ENCODE results near the gene CPED1. TPM values are rescaled to one million over a fixed set of nuclear protein-coding genes. Genes with fewer than 3 reads are reported as not detected.

The CPED1 gene
- total RNA-seq, 1 experiment from 2014 or later = 0.44 TPM

DNA sequence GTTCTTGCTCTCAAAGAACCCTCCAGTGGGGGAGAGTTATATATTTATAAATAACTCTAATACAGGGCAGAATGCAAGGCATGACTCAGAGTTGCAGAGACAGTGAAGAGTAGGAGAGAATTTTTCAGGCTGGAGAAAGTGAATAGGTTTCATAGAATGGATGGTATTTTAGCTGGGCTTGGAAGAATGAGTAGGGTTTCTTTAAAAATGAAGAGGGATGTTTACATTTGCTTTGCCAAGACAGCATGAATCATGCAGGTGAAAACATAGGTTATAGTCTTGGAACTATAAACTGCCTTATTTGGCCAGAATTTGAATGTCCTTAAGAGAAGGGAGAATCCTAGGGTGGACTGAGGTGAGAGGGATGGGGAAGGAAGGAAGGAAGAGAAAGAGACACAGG lies 124.8 kb downstream of the CPED1 start (continued):
- TF ChIP-seq, protein P1, sequence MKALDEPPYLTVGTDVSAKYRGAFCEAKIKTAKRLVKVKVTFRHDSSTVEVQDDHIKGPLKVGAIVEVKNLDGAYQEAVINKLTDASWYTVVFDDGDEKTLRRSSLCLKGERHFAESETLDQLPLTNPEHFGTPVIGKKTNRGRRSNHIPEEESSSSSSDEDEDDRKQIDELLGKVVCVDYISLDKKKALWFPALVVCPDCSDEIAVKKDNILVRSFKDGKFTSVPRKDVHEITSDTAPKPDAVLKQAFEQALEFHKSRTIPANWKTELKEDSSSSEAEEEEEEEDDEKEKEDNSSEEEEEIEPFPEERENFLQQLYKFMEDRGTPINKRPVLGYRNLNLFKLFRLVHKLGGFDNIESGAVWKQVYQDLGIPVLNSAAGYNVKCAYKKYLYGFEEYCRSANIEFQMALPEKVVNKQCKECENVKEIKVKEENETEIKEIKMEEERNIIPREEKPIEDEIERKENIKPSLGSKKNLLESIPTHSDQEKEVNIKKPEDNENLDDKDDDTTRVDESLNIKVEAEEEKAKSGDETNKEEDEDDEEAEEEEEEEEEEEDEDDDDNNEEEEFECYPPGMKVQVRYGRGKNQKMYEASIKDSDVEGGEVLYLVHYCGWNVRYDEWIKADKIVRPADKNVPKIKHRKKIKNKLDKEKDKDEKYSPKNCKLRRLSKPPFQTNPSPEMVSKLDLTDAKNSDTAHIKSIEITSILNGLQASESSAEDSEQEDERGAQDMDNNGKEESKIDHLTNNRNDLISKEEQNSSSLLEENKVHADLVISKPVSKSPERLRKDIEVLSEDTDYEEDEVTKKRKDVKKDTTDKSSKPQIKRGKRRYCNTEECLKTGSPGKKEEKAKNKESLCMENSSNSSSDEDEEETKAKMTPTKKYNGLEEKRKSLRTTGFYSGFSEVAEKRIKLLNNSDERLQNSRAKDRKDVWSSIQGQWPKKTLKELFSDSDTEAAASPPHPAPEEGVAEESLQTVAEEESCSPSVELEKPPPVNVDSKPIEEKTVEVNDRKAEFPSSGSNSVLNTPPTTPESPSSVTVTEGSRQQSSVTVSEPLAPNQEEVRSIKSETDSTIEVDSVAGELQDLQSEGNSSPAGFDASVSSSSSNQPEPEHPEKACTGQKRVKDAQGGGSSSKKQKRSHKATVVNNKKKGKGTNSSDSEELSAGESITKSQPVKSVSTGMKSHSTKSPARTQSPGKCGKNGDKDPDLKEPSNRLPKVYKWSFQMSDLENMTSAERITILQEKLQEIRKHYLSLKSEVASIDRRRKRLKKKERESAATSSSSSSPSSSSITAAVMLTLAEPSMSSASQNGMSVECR (CRISPR knock-in tag; IDR thresholded peaks at IDR 0.05; ENCODE audit: borderline replicate concordance) = no peak
- TF ChIP-seq TEAD1 (CRISPR knock-in tag; IDR thresholded peaks at IDR 0.05) (no peak), SP1 (CRISPR knock-in tag; conservative IDR thresholded peaks at IDR 0.05) (no peak), ZNF138 (CRISPR knock-in tag; conservative IDR thresholded peaks at IDR 0.05) (no peak), GTF2I (CRISPR knock-in tag; conservative IDR thresholded peaks at IDR 0.05) (no peak), EMX1 (CRISPR knock-in tag; IDR thresholded peaks at IDR 0.05) (no peak), RELA (CRISPR knock-in tag; IDR thresholded peaks at IDR 0.05; ENCODE audit: borderline replicate concordance) (no peak)
- TF ChIP-seq, protein P2, sequence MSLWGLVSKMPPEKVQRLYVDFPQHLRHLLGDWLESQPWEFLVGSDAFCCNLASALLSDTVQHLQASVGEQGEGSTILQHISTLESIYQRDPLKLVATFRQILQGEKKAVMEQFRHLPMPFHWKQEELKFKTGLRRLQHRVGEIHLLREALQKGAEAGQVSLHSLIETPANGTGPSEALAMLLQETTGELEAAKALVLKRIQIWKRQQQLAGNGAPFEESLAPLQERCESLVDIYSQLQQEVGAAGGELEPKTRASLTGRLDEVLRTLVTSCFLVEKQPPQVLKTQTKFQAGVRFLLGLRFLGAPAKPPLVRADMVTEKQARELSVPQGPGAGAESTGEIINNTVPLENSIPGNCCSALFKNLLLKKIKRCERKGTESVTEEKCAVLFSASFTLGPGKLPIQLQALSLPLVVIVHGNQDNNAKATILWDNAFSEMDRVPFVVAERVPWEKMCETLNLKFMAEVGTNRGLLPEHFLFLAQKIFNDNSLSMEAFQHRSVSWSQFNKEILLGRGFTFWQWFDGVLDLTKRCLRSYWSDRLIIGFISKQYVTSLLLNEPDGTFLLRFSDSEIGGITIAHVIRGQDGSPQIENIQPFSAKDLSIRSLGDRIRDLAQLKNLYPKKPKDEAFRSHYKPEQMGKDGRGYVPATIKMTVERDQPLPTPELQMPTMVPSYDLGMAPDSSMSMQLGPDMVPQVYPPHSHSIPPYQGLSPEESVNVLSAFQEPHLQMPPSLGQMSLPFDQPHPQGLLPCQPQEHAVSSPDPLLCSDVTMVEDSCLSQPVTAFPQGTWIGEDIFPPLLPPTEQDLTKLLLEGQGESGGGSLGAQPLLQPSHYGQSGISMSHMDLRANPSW (CRISPR knock-in tag; conservative IDR thresholded peaks at IDR 0.05; ENCODE audit: low read depth) = no peak

DNA sequence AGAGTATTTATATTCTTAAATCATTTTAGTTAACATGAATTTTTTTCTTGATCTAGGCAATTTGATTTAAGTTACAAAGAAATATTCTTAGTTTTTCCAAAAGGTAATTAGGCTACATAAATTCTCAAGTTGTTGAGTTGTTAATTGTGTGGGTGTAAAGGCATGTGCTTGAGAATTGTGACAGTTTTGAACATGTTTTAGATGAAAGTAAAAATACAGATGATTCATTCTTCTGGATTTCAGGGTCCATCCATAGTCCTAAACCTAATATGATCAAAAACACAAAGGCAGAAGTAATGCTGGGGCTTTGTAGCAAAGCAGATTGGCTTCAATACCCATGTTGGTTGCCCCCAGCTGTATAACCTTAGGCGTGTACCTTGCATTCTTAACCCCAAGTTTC lies 127.9 kb downstream of the CPED1 start:
- DNase-seq (ENCODE audit: low spot score) (no peak), ATAC-seq (no peak)
- no peaks in the 10 kb centered on the region for H3K27me3 Mint-ChIP-seq (ENCODE audit: low read depth)
- H3K4me3 Mint-ChIP-seq = no peak overlapping the region
- ChIA-PET POLR2A (no interaction called here), CTCF (no interaction called here)
- H3K27ac Mint-ChIP-seq = no peak overlapping the region
- no peaks in the 10 kb centered on the region for H3K9me3 Mint-ChIP-seq
- H3K4me1 Mint-ChIP-seq = no peaks in the 10 kb centered on the region
- H3K36me3 Mint-ChIP-seq = no peaks in the 10 kb centered on the region
- TF ChIP-seq, protein P3, sequence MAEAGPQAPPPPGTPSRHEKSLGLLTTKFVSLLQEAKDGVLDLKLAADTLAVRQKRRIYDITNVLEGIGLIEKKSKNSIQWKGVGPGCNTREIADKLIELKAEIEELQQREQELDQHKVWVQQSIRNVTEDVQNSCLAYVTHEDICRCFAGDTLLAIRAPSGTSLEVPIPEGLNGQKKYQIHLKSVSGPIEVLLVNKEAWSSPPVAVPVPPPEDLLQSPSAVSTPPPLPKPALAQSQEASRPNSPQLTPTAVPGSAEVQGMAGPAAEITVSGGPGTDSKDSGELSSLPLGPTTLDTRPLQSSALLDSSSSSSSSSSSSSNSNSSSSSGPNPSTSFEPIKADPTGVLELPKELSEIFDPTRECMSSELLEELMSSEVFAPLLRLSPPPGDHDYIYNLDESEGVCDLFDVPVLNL (CRISPR knock-in tag; IDR thresholded peaks at IDR 0.05; ENCODE audit: borderline replicate concordance, low read depth) = no peak
- TF ChIP-seq FOXK1 (CRISPR knock-in tag; IDR thresholded peaks at IDR 0.05) (no peak), ZNF671 (CRISPR knock-in tag; IDR thresholded peaks at IDR 0.05) (no peak), ZNF263 (CRISPR knock-in tag; IDR thresholded peaks at IDR 0.05; ENCODE audit: low read depth) (no peak), JUN (CRISPR knock-in tag; IDR thresholded peaks at IDR 0.05) (no peak), NFE2L1 (CRISPR knock-in tag; IDR thresholded peaks at IDR 0.05) (no peak), TP53 (CRISPR knock-in tag; IDR thresholded peaks at IDR 0.05) (no peak), NFATC4 (CRISPR knock-in tag; IDR thresholded peaks at IDR 0.05) (no peak), GRHL2 (CRISPR knock-in tag; IDR thresholded peaks at IDR 0.05; ENCODE audit: insufficient replicate concordance, severe bottlenecking) (no peak), KAT7 (CRISPR knock-in tag; IDR thresholded peaks at IDR 0.05; ENCODE audit: borderline replicate concordance) (no peak)
- TF ChIP-seq, protein P4, sequence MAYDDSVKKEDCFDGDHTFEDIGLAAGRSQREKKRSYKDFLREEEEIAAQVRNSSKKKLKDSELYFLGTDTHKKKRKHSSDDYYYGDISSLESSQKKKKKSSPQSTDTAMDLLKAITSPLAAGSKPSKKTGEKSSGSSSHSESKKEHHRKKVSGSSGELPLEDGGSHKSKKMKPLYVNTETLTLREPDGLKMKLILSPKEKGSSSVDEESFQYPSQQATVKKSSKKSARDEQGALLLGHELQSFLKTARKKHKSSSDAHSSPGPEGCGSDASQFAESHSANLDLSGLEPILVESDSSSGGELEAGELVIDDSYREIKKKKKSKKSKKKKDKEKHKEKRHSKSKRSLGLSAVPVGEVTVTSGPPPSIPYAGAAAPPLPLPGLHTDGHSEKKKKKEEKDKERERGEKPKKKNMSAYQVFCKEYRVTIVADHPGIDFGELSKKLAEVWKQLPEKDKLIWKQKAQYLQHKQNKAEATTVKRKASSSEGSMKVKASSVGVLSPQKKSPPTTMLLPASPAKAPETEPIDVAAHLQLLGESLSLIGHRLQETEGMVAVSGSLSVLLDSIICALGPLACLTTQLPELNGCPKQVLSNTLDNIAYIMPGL (CRISPR knock-in tag; IDR thresholded peaks at IDR 0.05) = no peak
- TF ChIP-seq, protein P5, sequence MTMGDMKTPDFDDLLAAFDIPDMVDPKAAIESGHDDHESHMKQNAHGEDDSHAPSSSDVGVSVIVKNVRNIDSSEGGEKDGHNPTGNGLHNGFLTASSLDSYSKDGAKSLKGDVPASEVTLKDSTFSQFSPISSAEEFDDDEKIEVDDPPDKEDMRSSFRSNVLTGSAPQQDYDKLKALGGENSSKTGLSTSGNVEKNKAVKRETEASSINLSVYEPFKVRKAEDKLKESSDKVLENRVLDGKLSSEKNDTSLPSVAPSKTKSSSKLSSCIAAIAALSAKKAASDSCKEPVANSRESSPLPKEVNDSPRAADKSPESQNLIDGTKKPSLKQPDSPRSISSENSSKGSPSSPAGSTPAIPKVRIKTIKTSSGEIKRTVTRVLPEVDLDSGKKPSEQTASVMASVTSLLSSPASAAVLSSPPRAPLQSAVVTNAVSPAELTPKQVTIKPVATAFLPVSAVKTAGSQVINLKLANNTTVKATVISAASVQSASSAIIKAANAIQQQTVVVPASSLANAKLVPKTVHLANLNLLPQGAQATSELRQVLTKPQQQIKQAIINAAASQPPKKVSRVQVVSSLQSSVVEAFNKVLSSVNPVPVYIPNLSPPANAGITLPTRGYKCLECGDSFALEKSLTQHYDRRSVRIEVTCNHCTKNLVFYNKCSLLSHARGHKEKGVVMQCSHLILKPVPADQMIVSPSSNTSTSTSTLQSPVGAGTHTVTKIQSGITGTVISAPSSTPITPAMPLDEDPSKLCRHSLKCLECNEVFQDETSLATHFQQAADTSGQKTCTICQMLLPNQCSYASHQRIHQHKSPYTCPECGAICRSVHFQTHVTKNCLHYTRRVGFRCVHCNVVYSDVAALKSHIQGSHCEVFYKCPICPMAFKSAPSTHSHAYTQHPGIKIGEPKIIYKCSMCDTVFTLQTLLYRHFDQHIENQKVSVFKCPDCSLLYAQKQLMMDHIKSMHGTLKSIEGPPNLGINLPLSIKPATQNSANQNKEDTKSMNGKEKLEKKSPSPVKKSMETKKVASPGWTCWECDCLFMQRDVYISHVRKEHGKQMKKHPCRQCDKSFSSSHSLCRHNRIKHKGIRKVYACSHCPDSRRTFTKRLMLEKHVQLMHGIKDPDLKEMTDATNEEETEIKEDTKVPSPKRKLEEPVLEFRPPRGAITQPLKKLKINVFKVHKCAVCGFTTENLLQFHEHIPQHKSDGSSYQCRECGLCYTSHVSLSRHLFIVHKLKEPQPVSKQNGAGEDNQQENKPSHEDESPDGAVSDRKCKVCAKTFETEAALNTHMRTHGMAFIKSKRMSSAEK (CRISPR knock-in tag; IDR thresholded peaks at IDR 0.05; ENCODE audit: borderline replicate concordance) = no peak
- TF ChIP-seq, protein P6, sequence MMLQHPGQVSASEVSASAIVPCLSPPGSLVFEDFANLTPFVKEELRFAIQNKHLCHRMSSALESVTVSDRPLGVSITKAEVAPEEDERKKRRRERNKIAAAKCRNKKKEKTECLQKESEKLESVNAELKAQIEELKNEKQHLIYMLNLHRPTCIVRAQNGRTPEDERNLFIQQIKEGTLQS (CRISPR knock-in tag; conservative IDR thresholded peaks at IDR 0.05) = no peak
- TF ChIP-seq, protein P7, sequence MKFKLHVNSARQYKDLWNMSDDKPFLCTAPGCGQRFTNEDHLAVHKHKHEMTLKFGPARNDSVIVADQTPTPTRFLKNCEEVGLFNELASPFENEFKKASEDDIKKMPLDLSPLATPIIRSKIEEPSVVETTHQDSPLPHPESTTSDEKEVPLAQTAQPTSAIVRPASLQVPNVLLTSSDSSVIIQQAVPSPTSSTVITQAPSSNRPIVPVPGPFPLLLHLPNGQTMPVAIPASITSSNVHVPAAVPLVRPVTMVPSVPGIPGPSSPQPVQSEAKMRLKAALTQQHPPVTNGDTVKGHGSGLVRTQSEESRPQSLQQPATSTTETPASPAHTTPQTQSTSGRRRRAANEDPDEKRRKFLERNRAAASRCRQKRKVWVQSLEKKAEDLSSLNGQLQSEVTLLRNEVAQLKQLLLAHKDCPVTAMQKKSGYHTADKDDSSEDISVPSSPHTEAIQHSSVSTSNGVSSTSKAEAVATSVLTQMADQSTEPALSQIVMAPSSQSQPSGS (CRISPR knock-in tag; IDR thresholded peaks at IDR 0.05; ENCODE audit: borderline replicate concordance, low read depth) = no peak

Data from WTC11 (cell line).